ENCODE results near the gene KCNJ9. TPM values are rescaled to one million over a fixed set of nuclear protein-coding genes. Genes with fewer than 3 reads are reported as not detected.

KCNJ9 gene
- total and polyA plus RNA-seq, 2 of the 13 experiments (the other 11 are each of a cell fraction or from before 2014, with no cell fraction given) = not detected

DNA sequence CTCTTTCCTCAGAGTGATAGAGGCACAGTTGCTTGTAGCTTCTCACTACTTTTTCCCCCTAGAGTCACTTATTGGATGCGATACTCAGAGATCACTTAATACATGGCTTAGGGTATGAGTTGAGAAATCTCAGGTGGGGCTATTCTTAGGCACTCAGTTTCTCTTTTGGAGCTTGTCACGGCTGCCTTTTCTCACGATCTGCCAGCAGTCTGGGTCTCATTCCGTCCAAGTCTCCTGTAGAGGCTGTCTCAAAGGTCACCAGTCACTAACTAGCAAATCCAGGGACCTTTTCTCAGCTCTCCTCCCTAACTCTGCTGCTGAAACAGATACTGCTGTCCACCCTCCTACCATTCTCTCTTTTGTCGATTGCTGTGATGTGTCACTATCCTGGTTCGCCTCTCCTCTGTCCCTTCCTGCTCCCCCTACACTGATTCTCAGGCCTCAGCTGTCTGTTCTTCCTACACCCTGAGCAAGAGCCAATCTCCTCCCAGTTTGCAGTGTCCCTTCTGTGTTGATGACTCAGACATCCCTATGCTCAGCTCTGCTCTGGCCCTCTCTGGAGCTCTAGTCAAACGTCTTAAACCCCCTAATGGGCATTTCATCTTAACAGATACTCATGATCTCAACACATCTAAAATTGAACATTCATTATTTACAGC, 46.7 kb downstream of the KCNJ9 start:
- peak; percentile 12 for DNase-seq (ENCODE audit: low spot score)
- peak; percentile 40; the same call in 2 of the 3 replicates for ATAC-seq
- WGBS (ENCODE audit: low lambda C conversion rate) = 25% methylated on average over 7 of the region's 7 CpGs
- no TSS peak for BruUV-seq (replicated peaks)
- H3K9ac ChIP-seq (ENCODE audit: insufficient read depth, low read depth, low read length) = no peak overlapping the region
- H3K4me1 ChIP-seq (ENCODE audit: insufficient read depth, low read length) = peaks cover 81% of the 10 kb centered on the region
- no peaks in the 10 kb centered on the region for H3K27me3 ChIP-seq (ENCODE audit: control insufficient read depth in 1 of 2, insufficient read depth in 2 of 2, low read length in 2 of 2)
- ChIA-PET CTCF (ENCODE audit: low intra/inter-chr PET ratio, low total read pairs) (no interaction called here), POLR2A (interaction anchor here (1.2 to 1.6 kb wide), 2 partner anchors 27 to 134 kb away, joined by 3 read pairs; partner anchors contain the start of gene DCAF8)
- H3K27ac ChIP-seq (ENCODE audit: extremely low read length, insufficient read depth, low read length) = no peak overlapping the region
- no peak for FAIRE-seq
- H3K9me3 ChIP-seq (ENCODE audit: low read length) = no peaks in the 10 kb centered on the region
- no peaks in the 10 kb centered on the region for H3K36me3 ChIP-seq (replicated peaks in 1 of 2; ENCODE audit: control insufficient read depth in 1 of 2, insufficient read depth in 2 of 2, low read length in 2 of 2)
- H3K4me2 ChIP-seq (ENCODE audit: low read depth, low read length) = peak overlapping the region; percentile 30
- H3K79me2 ChIP-seq (ENCODE audit: insufficient read depth, low read length) = no peaks in the 10 kb centered on the region
- intact Hi-C loops (cut with micrococcal nuclease; ENCODE audit: unreplicated experiment) = no loop called here
- H2AFZ ChIP-seq (ENCODE audit: low read length) = peak overlapping the region; percentile 28
- in situ Hi-C loops (cut with HindIII; ENCODE audit: extremely low pct_ligation_motif_present, low pct_unique_long_range_greater_than_20kb) = no loop called here
- H3K4me3 ChIP-seq (replicated peaks in 1 of 3; ENCODE audit: insufficient read depth in 1 of 3, low read depth in 2 of 3, low read length in 3 of 3) = no peak overlapping the region
- TF ChIP-seq HCFC1 (IDR thresholded peaks at IDR 0.05; ENCODE audit: low read depth, low read length) (no peak), FOSL2 (CRISPR knock-in tag; IDR thresholded peaks at IDR 0.05) (peak; percentile 49)
- H4K20me1 ChIP-seq (ENCODE audit: insufficient read depth, low read length) = no peaks in the 10 kb centered on the region

DNA sequence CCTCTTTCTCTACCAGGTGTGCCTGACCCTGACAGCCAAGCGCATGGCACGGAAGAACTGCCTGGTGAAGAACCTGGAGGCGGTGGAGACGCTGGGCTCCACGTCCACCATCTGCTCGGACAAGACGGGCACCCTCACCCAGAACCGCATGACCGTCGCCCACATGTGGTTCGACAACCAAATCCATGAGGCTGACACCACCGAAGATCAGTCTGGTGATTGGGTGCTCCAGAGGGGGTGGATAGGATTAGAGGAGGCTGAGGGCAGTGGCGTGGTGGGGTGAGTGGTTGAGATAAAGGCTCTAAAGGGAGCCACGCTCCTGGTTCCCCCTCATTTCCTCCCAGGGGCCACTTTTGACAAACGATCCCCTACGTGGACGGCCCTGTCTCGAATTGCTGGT, 47.3 kb downstream of the KCNJ9 start:
- DNase-seq (ENCODE audit: low spot score) (no peak), FAIRE-seq (no peak), ATAC-seq (no peak)
- BruUV-seq (replicated peaks) = no TSS peak
- intact Hi-C loops (cut with micrococcal nuclease; ENCODE audit: unreplicated experiment) = no loop called here
- no peak overlapping the region for H2AFZ ChIP-seq (ENCODE audit: low read length)
- in situ Hi-C loops (cut with HindIII; ENCODE audit: extremely low pct_ligation_motif_present, low pct_unique_long_range_greater_than_20kb) = no loop called here
- ChIA-PET POLR2A (interaction anchor here (1.6 kb wide), 1 partner anchor 28 kb away, joined by 3 read pairs; no protein-coding TSS in a partner anchor), CTCF (ENCODE audit: low intra/inter-chr PET ratio, low total read pairs) (no interaction called here)
- H3K9me3 ChIP-seq (ENCODE audit: low read length) = no peaks in the 10 kb centered on the region
- 89% methylated on average over 18 of the region's 18 CpGs for WGBS (ENCODE audit: low lambda C conversion rate)
- peaks cover 81% of the 10 kb centered on the region for H3K4me1 ChIP-seq (ENCODE audit: insufficient read depth, low read length)
- H3K9ac ChIP-seq (ENCODE audit: insufficient read depth, low read depth, low read length) = no peak overlapping the region
- no peak overlapping the region for H3K27ac ChIP-seq (ENCODE audit: extremely low read length, insufficient read depth, low read length)
- H3K4me2 ChIP-seq (ENCODE audit: low read depth, low read length) = no peak overlapping the region
- H3K79me2 ChIP-seq (ENCODE audit: insufficient read depth, low read length) = no peaks in the 10 kb centered on the region
- no peaks in the 10 kb centered on the region for H3K27me3 ChIP-seq (ENCODE audit: control insufficient read depth in 1 of 2, insufficient read depth in 2 of 2, low read length in 2 of 2)
- H3K4me3 ChIP-seq (replicated peaks in 1 of 3; ENCODE audit: insufficient read depth in 1 of 3, low read depth in 2 of 3, low read length in 3 of 3) = no peak overlapping the region
- H3K36me3 ChIP-seq (replicated peaks in 1 of 2; ENCODE audit: control insufficient read depth in 1 of 2, insufficient read depth in 2 of 2, low read length in 2 of 2) = no peaks in the 10 kb centered on the region
- no peaks in the 10 kb centered on the region for H4K20me1 ChIP-seq (ENCODE audit: insufficient read depth, low read length)
- TF ChIP-seq ZNF777 (CRISPR knock-in tag; IDR thresholded peaks at IDR 0.05) = no peak
- no peak for TF ChIP-seq ZNF75D (CRISPR knock-in tag; IDR thresholded peaks at IDR 0.05; ENCODE audit: borderline replicate concordance)
- no peak for TF ChIP-seq ISL2 (CRISPR knock-in tag; IDR thresholded peaks at IDR 0.05)
- TF ChIP-seq ZNF333 (CRISPR knock-in tag; IDR thresholded peaks at IDR 0.05; ENCODE audit: borderline replicate concordance) = no peak
- no peak for TF ChIP-seq ZNF318 (CRISPR knock-in tag; IDR thresholded peaks at IDR 0.05)
- no peak for TF ChIP-seq ZBTB7B (CRISPR knock-in tag; IDR thresholded peaks at IDR 0.05)
